ENCODE measurements around the gene SLC12A2. TPM values are rescaled to one million over a fixed set of nuclear protein-coding genes. Genes with fewer than 3 reads are reported as not detected.

The SLC12A2 gene
- total and polyA plus RNA-seq, 2 of the 4 experiments (the other 2 are of a cell fraction): 5.6 to 30.3 TPM

DNA sequence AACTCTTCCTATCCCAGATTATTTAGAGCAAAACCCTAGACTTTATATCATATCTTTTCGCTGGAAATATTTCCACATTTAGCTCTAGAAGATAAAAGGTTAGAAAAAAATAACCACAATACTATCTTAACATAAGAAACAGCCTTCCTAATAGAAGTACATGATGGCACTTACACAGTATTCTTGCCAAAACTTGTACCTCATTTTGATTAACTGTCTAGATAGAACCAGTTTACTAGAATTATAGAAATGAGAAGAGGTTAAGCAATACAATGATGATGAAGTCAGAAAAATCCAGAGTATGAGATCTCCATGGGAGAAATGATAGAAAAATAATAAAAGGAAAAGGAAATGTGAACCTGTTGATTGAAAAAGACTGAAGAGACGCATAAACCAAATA lies 63.1 kb downstream of the SLC12A2 start:
- Histone ChIP-seq H2AK5ac (ENCODE audit: low read depth, low read length) (no peak overlapping the region), H2BK15ac (ENCODE audit: low read depth, low read length) (no peak overlapping the region), H2BK20ac (ENCODE audit: low read depth, low read length) (no peak overlapping the region), H2BK5ac (ENCODE audit: low read depth, low read length, poor library complexity, severe bottlenecking) (no peak overlapping the region), H4K8ac (ENCODE audit: low read depth in 2 of 2, low read length in 2 of 2) (no peak overlapping the region), H3K36me3 (ENCODE audit: control insufficient read depth, insufficient read depth, low read length) (no peaks in the 10 kb centered on the region), H2BK120ac (ENCODE audit: low read depth, low read length) (no peak overlapping the region), H3K23ac (ENCODE audit: low read depth, low read length) (no peak overlapping the region), H3K14ac (replicated peaks; ENCODE audit: low read depth, low read length) (no peak overlapping the region), H4K20me1 (ENCODE audit: insufficient read depth, low read length) (no peaks in the 10 kb centered on the region), H4K91ac (ENCODE audit: insufficient read depth, low read depth, low read length) (no peak overlapping the region), H3K9ac (ENCODE audit: low read depth, low read length) (no peak overlapping the region), H4K5ac (ENCODE audit: low read depth, low read length) (no peak overlapping the region), H3K4me3 (ENCODE audit: insufficient read depth, low read depth, low read length) (no peak overlapping the region), H2AK9ac (replicated peaks; ENCODE audit: low read depth, low read length, poor library complexity) (no peak overlapping the region), H3K9me1 (ENCODE audit: insufficient read depth, low read length) (peaks cover 3% of the 10 kb centered on the region), H3K9me3 (ENCODE audit: control insufficient read depth, insufficient read depth, low read length) (no peaks in the 10 kb centered on the region), H3K56ac (ENCODE audit: extremely low read depth, insufficient read depth, low read length) (no peak overlapping the region), H3K4me1 (ENCODE audit: control insufficient read depth, insufficient read depth, low read length) (no peaks in the 10 kb centered on the region), H3K18ac (ENCODE audit: low read depth, low read length) (no peak overlapping the region), H3K4ac (ENCODE audit: low read depth, low read length) (no peak overlapping the region), H3K27ac (ENCODE audit: insufficient read depth, low read length) (no peak overlapping the region), H3K79me1 (ENCODE audit: low read depth in 1 of 2, low read length in 2 of 2) (no peaks in the 10 kb centered on the region; a peak in 1 of 4 replicates), H3K27me3 (ENCODE audit: control insufficient read depth, insufficient read depth, low read length) (no peaks in the 10 kb centered on the region), H3K4me2 (ENCODE audit: low read depth, low read length) (no peak overlapping the region), H2AFZ (replicated peaks; ENCODE audit: low read length, poor library complexity) (no peak overlapping the region)
- no CpG with 5 or more reads among the region's 2 CpGs for WGBS, 2 experiments (ENCODE audit: extremely low coverage in 2 of 2, insufficient read length in 1 of 2)
- dilution Hi-C loops (cut with HindIII; ENCODE audit: low sequenced_read_pairs, unreplicated experiment): no loop called here
- POLR2A ChIA-PET (ENCODE audit: unreplicated experiment): no interaction called here
- in situ Hi-C loops (cut with MboI; ENCODE audit: low sequenced_read_pairs): no loop called here
- CTCF ChIA-PET: interaction anchor here (0.6 kb wide), 1 partner anchor 38 kb away, joined by 3 read pairs; no protein-coding TSS in a partner anchor
- DNase-seq (no peak), ATAC-seq (ENCODE audit: low read depth) (no peak)
- TF ChIP-seq FOS (IDR thresholded peaks at IDR 0.05; ENCODE audit: low read depth, low read length) (no peak), MXI1 (IDR thresholded peaks at IDR 0.05; ENCODE audit: borderline replicate concordance, low read depth, low read length) (no peak), POLR2A (IDR thresholded peaks at IDR 0.05; ENCODE audit: low read depth, low read length) (no peak), BHLHE40 (IDR thresholded peaks at IDR 0.05; ENCODE audit: low read depth, low read length) (no peak), MAZ (IDR thresholded peaks at IDR 0.05; ENCODE audit: borderline replicate concordance, low read depth, low read length) (no peak), NFE2L2 (IDR thresholded peaks at IDR 0.05; ENCODE audit: low read depth, low read length) (no peak), SMC3 (IDR thresholded peaks at IDR 0.05; ENCODE audit: low read depth, low read length) (no peak), RFX5 (IDR thresholded peaks at IDR 0.05; ENCODE audit: low read depth, low read length) (no peak), RAD21 (IDR thresholded peaks at IDR 0.05; ENCODE audit: low read length) (no peak), CHD1 (IDR thresholded peaks at IDR 0.05; ENCODE audit: low read depth, low read length) (no peak), RCOR1 (IDR thresholded peaks at IDR 0.05; ENCODE audit: insufficient replicate concordance, low read length) (no peak), CEBPB (IDR thresholded peaks at IDR 0.05; ENCODE audit: low read depth, low read length) (no peak), MAFK (IDR thresholded peaks at IDR 0.05; ENCODE audit: low read depth, low read length) (no peak)
- TF ChIP-seq, protein P1, sequence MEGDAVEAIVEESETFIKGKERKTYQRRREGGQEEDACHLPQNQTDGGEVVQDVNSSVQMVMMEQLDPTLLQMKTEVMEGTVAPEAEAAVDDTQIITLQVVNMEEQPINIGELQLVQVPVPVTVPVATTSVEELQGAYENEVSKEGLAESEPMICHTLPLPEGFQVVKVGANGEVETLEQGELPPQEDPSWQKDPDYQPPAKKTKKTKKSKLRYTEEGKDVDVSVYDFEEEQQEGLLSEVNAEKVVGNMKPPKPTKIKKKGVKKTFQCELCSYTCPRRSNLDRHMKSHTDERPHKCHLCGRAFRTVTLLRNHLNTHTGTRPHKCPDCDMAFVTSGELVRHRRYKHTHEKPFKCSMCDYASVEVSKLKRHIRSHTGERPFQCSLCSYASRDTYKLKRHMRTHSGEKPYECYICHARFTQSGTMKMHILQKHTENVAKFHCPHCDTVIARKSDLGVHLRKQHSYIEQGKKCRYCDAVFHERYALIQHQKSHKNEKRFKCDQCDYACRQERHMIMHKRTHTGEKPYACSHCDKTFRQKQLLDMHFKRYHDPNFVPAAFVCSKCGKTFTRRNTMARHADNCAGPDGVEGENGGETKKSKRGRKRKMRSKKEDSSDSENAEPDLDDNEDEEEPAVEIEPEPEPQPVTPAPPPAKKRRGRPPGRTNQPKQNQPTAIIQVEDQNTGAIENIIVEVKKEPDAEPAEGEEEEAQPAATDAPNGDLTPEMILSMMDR (conservative IDR thresholded peaks at IDR 0.05; ENCODE audit: low read depth, low read length): no peak
- TF ChIP-seq, protein P2, sequence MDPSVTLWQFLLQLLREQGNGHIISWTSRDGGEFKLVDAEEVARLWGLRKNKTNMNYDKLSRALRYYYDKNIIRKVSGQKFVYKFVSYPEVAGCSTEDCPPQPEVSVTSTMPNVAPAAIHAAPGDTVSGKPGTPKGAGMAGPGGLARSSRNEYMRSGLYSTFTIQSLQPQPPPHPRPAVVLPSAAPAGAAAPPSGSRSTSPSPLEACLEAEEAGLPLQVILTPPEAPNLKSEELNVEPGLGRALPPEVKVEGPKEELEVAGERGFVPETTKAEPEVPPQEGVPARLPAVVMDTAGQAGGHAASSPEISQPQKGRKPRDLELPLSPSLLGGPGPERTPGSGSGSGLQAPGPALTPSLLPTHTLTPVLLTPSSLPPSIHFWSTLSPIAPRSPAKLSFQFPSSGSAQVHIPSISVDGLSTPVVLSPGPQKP (IDR thresholded peaks at IDR 0.05; ENCODE audit: borderline replicate concordance, low read depth, low read length): no peak
- TF ChIP-seq, protein P3, sequence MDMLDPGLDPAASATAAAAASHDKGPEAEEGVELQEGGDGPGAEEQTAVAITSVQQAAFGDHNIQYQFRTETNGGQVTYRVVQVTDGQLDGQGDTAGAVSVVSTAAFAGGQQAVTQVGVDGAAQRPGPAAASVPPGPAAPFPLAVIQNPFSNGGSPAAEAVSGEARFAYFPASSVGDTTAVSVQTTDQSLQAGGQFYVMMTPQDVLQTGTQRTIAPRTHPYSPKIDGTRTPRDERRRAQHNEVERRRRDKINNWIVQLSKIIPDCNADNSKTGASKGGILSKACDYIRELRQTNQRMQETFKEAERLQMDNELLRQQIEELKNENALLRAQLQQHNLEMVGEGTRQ (IDR thresholded peaks at IDR 0.05; ENCODE audit: low read depth, low read length): no peak
- intact Hi-C loops (cut with micrococcal nuclease): no loop called here
- BruUV-seq (replicated peaks): no TSS peak

All from IMR-90 (cell line).